IgD-negative memory B cell (primary cell): Measurements from ENCODE around the gene TNFAIP1. TPM values are rescaled to one million over a fixed set of nuclear protein-coding genes. Genes with fewer than 3 reads are reported as not detected.
"Not testable (repeated sequence)": the region's sequence is repeated elsewhere in the genome, so short reads cannot be mapped to it uniquely, and the experiment has no call there.

Experiments
- H3K27ac Mint-ChIP-seq, 3 donors: one replicate each; pipeline ENCODE4 v1.8.0; 2020 to 2022; ENCODE audit warnings: mild to moderate bottlenecking in 3 of 3, mixed read lengths in 3 of 3, moderate library complexity in 1 of 3
- H3K27me3 Mint-ChIP-seq: one replicate; pipeline ENCODE4 v1.8.0; 2021; ENCODE audit warnings: mixed read lengths
- H3K36me3 Mint-ChIP-seq: one replicate; pipeline ENCODE4 v1.8.0; 2020; ENCODE audit warnings: mild to moderate bottlenecking, mixed read lengths
- H3K4me1 Mint-ChIP-seq, 3 donors: one replicate each; pipeline ENCODE4 v1.8.0; 2020 to 2022; ENCODE audit warnings: mixed read lengths in 3 of 3, mild to moderate bottlenecking in 1 of 3
- H3K4me3 Mint-ChIP-seq, 4 donors: one replicate each; pipeline ENCODE4 v1.8.0; 2020 to 2022; ENCODE audit warnings: mild to moderate bottlenecking in 4 of 4, mixed read lengths in 4 of 4, moderate library complexity in 3 of 4
- H3K9me3 Mint-ChIP-seq, 3 donors: one replicate each; pipeline ENCODE4 v1.8.0; 2020 to 2021; ENCODE audit warnings: mixed read lengths in 3 of 3, mild to moderate bottlenecking in 1 of 3
- polyA plus RNA-seq: library from polyadenylated mRNA; unstranded; fragments of 300-500 nt; fragmentation: Illumina TruSeq; gene quantifications from one replicate; pipeline ENCODE4 v1.2.3, GENCODE V29; 2021

Gene TNFAIP1
- polyA plus RNA-seq, 1 donor from 2014 or later, result 11.1 TPM

- Mint-ChIP-seq H3K27me3 (no peaks in the 10 kb centered on the region), H3K27ac (peak overlapping the region in 1 of 3 donors; percentile 89), H3K4me1 (peaks cover 14 to 32% (median 25%) of the 10 kb centered on the region in 3 donors), H3K4me3 (peak overlapping the region; percentile 12 to 100 (median 98)), H3K36me3 (peaks cover 9% of the 10 kb centered on the region), H3K9me3 (no peaks in the 10 kb centered on the region)
Observed at GRCh38 chr17:28333083-28333746, 2.3 kb upstream of the TNFAIP1 start.

GRCh38 chr17:28334171-28334570 is 1.4 kb upstream of the TNFAIP1 start:
- peak overlapping the region; percentile 96 to 100 (median 98) for H3K4me3 Mint-ChIP-seq
- H3K27me3 Mint-ChIP-seq, result no peaks in the 10 kb centered on the region
- H3K27ac Mint-ChIP-seq, result peak overlapping the region; percentile 78 to 96 (median 89)
- no peaks in the 10 kb centered on the region for H3K9me3 Mint-ChIP-seq
- H3K4me1 Mint-ChIP-seq, result peaks cover 14 to 32% (median 30%) of the 10 kb centered on the region in 3 donors
- H3K36me3 Mint-ChIP-seq, result peaks cover 6% of the 10 kb centered on the region

- peaks cover 14 to 32% (median 30%) of the 10 kb centered on the region in 3 donors for H3K4me1 Mint-ChIP-seq
- H3K4me3 Mint-ChIP-seq, result peak overlapping the region; percentile 96 to 100 (median 98)
- H3K27me3 Mint-ChIP-seq, result no peaks in the 10 kb centered on the region
- H3K36me3 Mint-ChIP-seq, result peaks cover 6% of the 10 kb centered on the region
- H3K27ac Mint-ChIP-seq, result peak overlapping the region; percentile 89 to 96 (median 93)
- no peaks in the 10 kb centered on the region for H3K9me3 Mint-ChIP-seq
Observed at GRCh38 chr17:28334666-28335200, 828 bp upstream of the TNFAIP1 start.

DNA sequence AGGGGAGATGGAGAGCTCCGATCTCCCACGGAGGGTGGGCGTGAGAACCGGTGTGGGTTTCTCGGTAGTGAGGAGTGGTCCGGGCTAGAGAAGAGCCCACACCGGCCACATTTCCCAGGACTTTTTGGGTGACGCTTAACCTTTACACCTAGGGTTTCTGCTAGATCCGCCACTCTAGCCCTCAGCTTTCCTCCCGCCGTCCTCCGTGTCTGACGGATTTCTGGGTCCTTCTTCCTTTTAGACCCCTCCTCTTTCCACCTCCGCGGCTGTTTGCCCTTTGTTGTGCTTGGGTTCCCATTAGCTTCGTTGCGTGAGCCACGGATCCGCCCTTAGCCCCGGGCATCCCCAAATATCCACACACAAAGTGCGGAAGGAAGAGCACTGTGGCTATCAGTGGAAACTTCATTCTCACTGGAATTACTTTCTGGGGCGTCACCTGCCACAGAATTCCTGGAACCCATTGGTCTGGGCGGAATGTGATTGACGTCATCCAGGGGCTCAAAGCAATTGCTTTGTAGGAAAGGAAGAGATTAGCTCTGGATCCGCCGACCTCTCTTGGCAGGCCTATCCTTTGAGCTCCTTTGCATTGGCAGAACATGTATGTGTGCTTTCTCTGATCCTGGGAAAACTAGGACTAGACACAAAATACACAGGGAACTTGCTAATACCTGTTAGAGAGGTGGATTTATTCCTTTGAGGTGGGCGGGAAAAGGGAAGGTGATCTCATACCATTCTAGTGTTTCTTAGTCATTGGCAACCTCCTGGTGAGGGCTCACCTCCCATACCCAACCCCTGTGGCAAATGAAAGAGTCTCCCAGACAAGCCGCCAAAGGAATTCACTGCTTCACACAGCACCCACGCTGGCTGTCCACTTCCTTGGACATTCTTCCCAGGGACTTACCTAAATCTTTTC is 654 bp downstream of the TNFAIP1 start:
- Mint-ChIP-seq H3K4me1 (peaks cover 14 to 32% (median 30%) of the 10 kb centered on the region in 3 donors), H3K4me3 (peak overlapping the region; percentile 96 to 100 (median 98)), H3K27me3 (no peaks in the 10 kb centered on the region), H3K27ac (peak overlapping the region; percentile 63 to 96 (median 89)), H3K36me3 (peaks cover 2% of the 10 kb centered on the region), H3K9me3 (no peaks in the 10 kb centered on the region)

- H3K4me1 Mint-ChIP-seq, result peaks cover 14 to 30% (median 30%) of the 10 kb centered on the region in 3 donors
Observed at GRCh38 chr17:28338056-28338768, 2.7 kb downstream of the TNFAIP1 start.

DNA sequence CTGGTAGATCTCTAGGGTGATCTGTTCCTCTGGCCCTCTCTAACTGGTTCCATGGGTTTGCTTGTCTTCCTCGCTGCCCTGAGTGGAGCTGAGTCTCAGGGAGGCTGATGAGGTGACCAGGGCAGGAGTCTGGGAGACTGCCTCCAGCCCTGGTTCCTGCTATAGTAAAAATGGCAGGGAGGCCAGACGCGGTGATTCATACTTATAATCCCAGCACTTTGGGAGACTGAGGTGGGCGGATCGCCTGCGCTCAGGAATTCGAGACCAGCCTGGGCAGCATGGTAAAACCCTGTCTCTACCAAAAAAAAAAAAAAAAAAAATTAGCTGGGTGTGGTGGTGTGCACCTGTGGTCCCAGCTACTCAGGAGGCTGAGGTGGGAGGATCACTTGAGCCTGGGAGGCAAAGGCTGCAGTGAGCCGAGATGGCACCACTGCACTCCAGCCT is 3.2 kb downstream of the TNFAIP1 start:
- H3K27ac Mint-ChIP-seq, H3K9me3 Mint-ChIP-seq, H3K36me3 Mint-ChIP-seq, H3K4me3 Mint-ChIP-seq, H3K27me3 Mint-ChIP-seq: not testable (repeated sequence)
- H3K4me1 Mint-ChIP-seq, result peaks cover 14 to 30% (median 29%) of the 10 kb centered on the region in 3 donors

More at GRCh38 chr17:28338056-28338768, 2.7 kb downstream of the TNFAIP1 start:
- H3K36me3 Mint-ChIP-seq, result no peaks in the 10 kb centered on the region
- no peaks in the 10 kb centered on the region for H3K9me3 Mint-ChIP-seq
- H3K4me3 Mint-ChIP-seq, result peak overlapping the region in 1 of 4 donors; percentile 96
- no peaks in the 10 kb centered on the region for H3K27me3 Mint-ChIP-seq
- H3K27ac Mint-ChIP-seq, result no peak overlapping the region

DNA sequence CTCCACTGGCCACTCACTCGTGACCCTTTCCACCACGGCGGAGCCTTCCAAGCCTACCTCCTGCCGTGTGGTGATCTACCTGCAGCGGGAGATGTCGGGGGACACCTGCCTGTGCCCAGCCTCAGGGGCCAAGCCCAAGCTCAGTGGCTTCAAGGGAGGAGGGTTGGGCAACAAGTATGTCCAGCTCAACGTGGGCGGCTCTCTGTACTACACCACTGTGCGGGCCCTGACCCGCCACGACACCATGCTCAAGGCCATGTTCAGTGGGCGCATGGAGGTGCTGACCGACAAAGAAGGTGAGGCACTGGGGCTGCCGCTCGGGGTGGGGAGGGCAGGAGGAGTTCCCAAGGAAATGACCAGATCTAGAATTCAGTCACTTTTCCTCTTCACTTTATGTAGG is 3.9 kb downstream of the TNFAIP1 start:
- Mint-ChIP-seq H3K4me3 (peak overlapping the region in 2 of 4 donors; percentile 48 to 55), H3K4me1 (peaks cover 14 to 24% (median 23%) of the 10 kb centered on the region in 3 donors), H3K9me3 (no peaks in the 10 kb centered on the region), H3K27me3 (no peaks in the 10 kb centered on the region), H3K36me3 (no peaks in the 10 kb centered on the region), H3K27ac (no peak overlapping the region)

DNA sequence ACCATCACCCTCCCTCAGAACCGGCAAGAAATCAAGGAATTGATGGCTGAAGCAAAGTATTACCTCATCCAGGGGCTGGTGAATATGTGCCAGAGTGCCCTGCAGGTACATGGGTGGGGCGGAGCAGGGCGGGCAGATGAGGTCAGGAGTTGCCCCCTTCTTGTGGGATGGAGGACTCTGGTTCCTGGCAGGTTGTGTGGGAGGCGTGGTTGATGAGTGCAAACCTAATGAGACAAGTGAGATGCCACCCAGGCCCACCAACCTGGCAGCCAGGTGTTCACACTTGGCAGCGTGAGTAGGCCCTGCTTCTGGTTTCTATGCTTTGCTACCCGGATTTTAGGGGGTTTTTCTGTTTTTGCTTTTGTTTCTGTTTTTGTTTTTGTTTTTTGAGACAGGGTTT is 4.8 kb downstream of the TNFAIP1 start:
- Mint-ChIP-seq H3K9me3 (no peaks in the 10 kb centered on the region), H3K27me3 (no peaks in the 10 kb centered on the region), H3K4me1 (peaks cover 11 to 18% (median 17%) of the 10 kb centered on the region in 3 donors), H3K4me3 (no peak overlapping the region), H3K27ac (no peak overlapping the region), H3K36me3 (no peaks in the 10 kb centered on the region)

GRCh38 chr17:28341516-28341915 is 6.0 kb downstream of the TNFAIP1 start:
- peaks cover 9 to 13% (median 11%) of the 10 kb centered on the region in 3 donors for H3K4me1 Mint-ChIP-seq
- H3K4me3 Mint-ChIP-seq, result no peak overlapping the region
- no peaks in the 10 kb centered on the region for H3K27me3 Mint-ChIP-seq
- no peaks in the 10 kb centered on the region for H3K9me3 Mint-ChIP-seq
- no peak overlapping the region for H3K27ac Mint-ChIP-seq
- H3K36me3 Mint-ChIP-seq, result no peaks in the 10 kb centered on the region

GRCh38 chr17:28342313-28342712 is 6.8 kb downstream of the TNFAIP1 start:
- Mint-ChIP-seq H3K4me1 (peaks cover 3 to 7% (median 4%) of the 10 kb centered on the region in 3 donors), H3K27ac (no peak overlapping the region), H3K27me3 (no peaks in the 10 kb centered on the region), H3K9me3 (no peaks in the 10 kb centered on the region), H3K4me3 (no peak overlapping the region), H3K36me3 (peaks cover 2% of the 10 kb centered on the region)

GRCh38 chr17:28343491-28343932 is 8.0 kb downstream of the TNFAIP1 start:
- Mint-ChIP-seq H3K27ac (peak overlapping the region in 1 of 3 donors; percentile 59), H3K9me3 (no peaks in the 10 kb centered on the region), H3K4me3 (no peak overlapping the region), H3K36me3 (peaks cover 2% of the 10 kb centered on the region), H3K4me1 (peaks cover 0 to 3% (median 0%) of the 10 kb centered on the region in 3 donors), H3K27me3 (no peaks in the 10 kb centered on the region)

DNA sequence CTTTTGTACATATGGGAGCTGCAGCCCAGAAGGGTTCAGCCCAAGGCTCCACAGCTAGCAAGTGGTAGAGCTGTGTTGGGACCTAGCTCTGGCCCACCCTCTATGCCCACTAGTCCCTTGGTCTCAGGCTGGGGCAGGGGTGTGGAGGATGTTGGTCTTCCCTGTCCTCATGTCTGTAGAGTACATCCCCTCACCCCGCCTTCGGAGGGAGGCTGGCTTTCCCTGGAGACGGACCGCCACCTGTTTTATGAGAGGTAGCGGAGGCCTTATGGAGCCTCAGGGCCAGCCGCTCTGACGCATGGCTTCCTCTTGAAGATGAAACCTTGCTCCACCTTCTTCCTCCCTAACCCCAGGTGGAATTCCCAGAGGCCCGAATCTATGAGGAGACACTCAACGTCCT is 8.4 kb downstream of the TNFAIP1 start:
- no peaks in the 10 kb centered on the region for H3K27me3 Mint-ChIP-seq
- H3K27ac Mint-ChIP-seq, result peak overlapping the region in 1 of 3 donors; percentile 59

DNA sequence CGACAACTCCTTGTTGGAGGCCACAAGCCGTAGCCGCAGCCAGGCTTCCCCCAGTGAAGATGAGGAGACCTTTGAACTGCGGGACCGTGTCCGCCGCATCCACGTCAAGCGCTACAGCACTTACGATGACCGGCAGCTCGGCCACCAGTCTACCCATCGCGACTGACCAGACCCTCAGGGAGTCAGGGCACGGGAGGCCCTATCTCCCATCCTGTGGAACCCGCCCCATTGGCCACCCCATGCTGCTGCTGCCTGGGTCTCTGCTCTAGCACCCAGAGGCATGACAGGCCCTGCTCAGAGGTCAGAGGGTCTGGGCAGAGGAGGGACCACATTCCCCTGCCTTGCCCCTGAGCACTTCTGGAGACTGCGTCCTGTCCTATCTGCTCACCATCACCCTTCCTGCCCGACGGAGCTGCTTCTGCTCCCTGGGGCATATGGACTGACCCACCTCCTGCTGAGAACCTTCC is 8.9 kb downstream of the TNFAIP1 start:
- peak overlapping the region in 1 of 3 donors; percentile 57 for H3K27ac Mint-ChIP-seq
- peaks cover 2% of the 10 kb centered on the region for H3K36me3 Mint-ChIP-seq
- no peaks in the 10 kb centered on the region for H3K4me1 Mint-ChIP-seq
- no peaks in the 10 kb centered on the region for H3K9me3 Mint-ChIP-seq
- H3K27me3 Mint-ChIP-seq, result no peaks in the 10 kb centered on the region
- H3K4me3 Mint-ChIP-seq, result no peak overlapping the region

More for the DNA sequence above, 8.4 kb downstream of the TNFAIP1 start:
- H3K4me1 Mint-ChIP-seq, result no peaks in the 10 kb centered on the region
- H3K36me3 Mint-ChIP-seq, result peaks cover 2% of the 10 kb centered on the region
- no peaks in the 10 kb centered on the region for H3K9me3 Mint-ChIP-seq
- H3K4me3 Mint-ChIP-seq, result peak overlapping the region in 1 of 4 donors; percentile 50
